Suprapubic skin (tissue), 4 donors: ENCODE measurements around the gene AP1G2.

ENCODE experiments used
- EP300 ChIP-seq: sonication (generic); formaldehyde crosslinking; IDR thresholded peaks from one replicate; pipeline ENCODE4 v1.6.1; 2017; ENCODE audit warnings: antibody characterized with exemption
- POLR2A ChIP-seq, 2 donors: fragments of 450-650 bp; IDR thresholded peaks; one replicate each; pipeline ENCODE4 v1.6.1; 2017; ENCODE audit warnings: antibody characterized with exemption in 2 of 2, mild to moderate bottlenecking in 2 of 2, moderate library complexity in 2 of 2
- POLR2AphosphoS5 ChIP-seq, 3 donors: sonication (generic); formaldehyde crosslinking; IDR thresholded peaks; one replicate each; pipeline ENCODE4 v1.6.1; 2017; ENCODE audit warnings: antibody characterized with exemption in 3 of 3
- TF ChIP-seq, protein P1 (sequence below), 2 donors: fragments of 200-600 bp in 1 of 2; fragments of 450-650 bp in 1 of 2; sonication (generic) in 1 of 2; IDR thresholded peaks; one replicate each; pipeline ENCODE4 v1.5.1; 2016 to 2019; ENCODE audit warnings: antibody characterized with exemption in 2 of 2, mild to moderate bottlenecking in 1 of 2, moderate library complexity in 1 of 2

DNA sequence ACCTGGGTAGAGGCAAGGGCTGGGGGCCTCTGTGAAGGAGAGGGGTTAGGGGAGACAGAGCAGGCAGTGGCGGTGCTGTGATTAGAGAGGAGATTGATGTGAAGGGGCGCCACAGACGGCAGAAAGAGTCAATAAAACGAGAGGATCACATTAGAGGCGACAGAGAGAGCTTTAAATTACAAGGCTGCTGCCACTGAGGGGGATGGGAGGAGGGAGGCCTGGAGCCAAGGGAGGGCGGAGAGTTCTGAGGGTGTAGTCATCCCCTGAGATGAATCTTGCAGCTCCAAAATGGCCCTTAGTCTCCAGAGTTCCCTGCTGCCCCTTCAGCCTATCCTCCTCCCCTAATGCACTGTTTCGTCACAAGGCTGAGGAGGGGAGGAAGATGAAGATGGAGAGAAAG is 28.8 kb downstream of the AP1G2 start:
- TF ChIP-seq, protein P1, sequence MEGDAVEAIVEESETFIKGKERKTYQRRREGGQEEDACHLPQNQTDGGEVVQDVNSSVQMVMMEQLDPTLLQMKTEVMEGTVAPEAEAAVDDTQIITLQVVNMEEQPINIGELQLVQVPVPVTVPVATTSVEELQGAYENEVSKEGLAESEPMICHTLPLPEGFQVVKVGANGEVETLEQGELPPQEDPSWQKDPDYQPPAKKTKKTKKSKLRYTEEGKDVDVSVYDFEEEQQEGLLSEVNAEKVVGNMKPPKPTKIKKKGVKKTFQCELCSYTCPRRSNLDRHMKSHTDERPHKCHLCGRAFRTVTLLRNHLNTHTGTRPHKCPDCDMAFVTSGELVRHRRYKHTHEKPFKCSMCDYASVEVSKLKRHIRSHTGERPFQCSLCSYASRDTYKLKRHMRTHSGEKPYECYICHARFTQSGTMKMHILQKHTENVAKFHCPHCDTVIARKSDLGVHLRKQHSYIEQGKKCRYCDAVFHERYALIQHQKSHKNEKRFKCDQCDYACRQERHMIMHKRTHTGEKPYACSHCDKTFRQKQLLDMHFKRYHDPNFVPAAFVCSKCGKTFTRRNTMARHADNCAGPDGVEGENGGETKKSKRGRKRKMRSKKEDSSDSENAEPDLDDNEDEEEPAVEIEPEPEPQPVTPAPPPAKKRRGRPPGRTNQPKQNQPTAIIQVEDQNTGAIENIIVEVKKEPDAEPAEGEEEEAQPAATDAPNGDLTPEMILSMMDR (IDR thresholded peaks at IDR 0.05), result no peak
- TF ChIP-seq POLR2A (IDR thresholded peaks at IDR 0.05) (no peak), POLR2AphosphoS5 (IDR thresholded peaks at IDR 0.05) (no peak), EP300 (no peak)
